HepG2 (cell line): ENCODE measurements around the gene ANKRD34C. TPM values are rescaled to one million over a fixed set of nuclear protein-coding genes. Genes with fewer than 3 reads are reported as not detected.

Experiments
- ATAC-seq: fragments of 200-7000 bp; cut with Tn5 transposase; 3 replicates; pipeline ENCODE4 v1.9.1; 2020; ENCODE audit warnings: mild to moderate bottlenecking, moderate library complexity
- BruUV-seq: library from RNA; stranded (reverse); fragments of 400-500 nt; replicated peaks from 2 replicates; lab custom pipeline; 2021; lab: Mats Ljungman, UMichigan
- CTCF ChIA-PET: fragments of 300-600 bp; formaldehyde crosslinking; extraction: SDS; loops from one replicate; lab custom pipeline; 2021; ENCODE audit warnings: low total read pairs, inconsistent platforms, low intra/inter-chr PET ratio; lab: Yijun Ruan, JAX
- POLR2A ChIA-PET: fragments of 350-600 bp; sonication (Branson Sonifier 250); formaldehyde crosslinking; loops from one replicate; lab custom pipeline; 2020; ENCODE audit warnings: antibody characterized with exemption, inconsistent platforms; lab: Yijun Ruan, JAX
- DNase-seq: peaks from one replicate; pipeline ENCODE4 v3.0.0-alpha.2; 2015; ENCODE audit warnings: low spot score
- FAIRE-seq: peaks from 3 replicates; lab custom pipeline; 2011; peaks lifted over from hg19 to GRCh38; lab: Jason Lieb, UNC
- H2AFZ ChIP-seq: one replicate; pipeline ENCODE4 v1.6.1; 2011; ENCODE audit warnings: low read length, inconsistent platforms
- H3K27ac ChIP-seq: fragments of 300-600 bp; 3 replicates; pipeline ENCODE4 v1.8.0; 2011; ENCODE audit warnings: mixed run types, mild to moderate bottlenecking, mixed read lengths, low read length, inconsistent platforms; ENCODE audit not compliant: insufficient read depth; ENCODE audit errors: extremely low read length
- H3K27me3 ChIP-seq, 2 experiments: fragments of 200-600 bp in 1 of 2; 2 replicates in 1 of 2; 3 replicates in 1 of 2; pipeline versions ENCODE4 v1.6.0 to v1.8.0; 2011; ENCODE audit warnings: low read length in 2 of 2, mild to moderate bottlenecking in 2 of 2, moderate library complexity in 2 of 2, inconsistent platforms in 1 of 2; ENCODE audit not compliant: insufficient read depth in 2 of 2, control insufficient read depth in 1 of 2
- H3K36me3 ChIP-seq, 2 experiments: fragments of 200-600 bp in 1 of 2; replicated peaks in 1 of 2; 2 replicates in 1 of 2; 3 replicates in 1 of 2; pipeline versions ENCODE4 v1.5.1 to v1.8.0; 2011; ENCODE audit warnings: low read length in 2 of 2, inconsistent platforms in 1 of 2; ENCODE audit not compliant: insufficient read depth in 2 of 2, control insufficient read depth in 1 of 2
- H3K4me1 ChIP-seq: 2 replicates; pipeline ENCODE4 v1.5.1; 2012; ENCODE audit warnings: low read length, inconsistent platforms; ENCODE audit not compliant: insufficient read depth
- H3K4me2 ChIP-seq: 2 replicates; pipeline ENCODE4 v1.6.0; 2011; ENCODE audit warnings: low read depth, low read length, inconsistent platforms
- H3K4me3 ChIP-seq, 3 experiments: fragments of 200-600 bp in 1 of 3; sonication (generic), shearing (Covaris generic) in 1 of 3; replicated peaks in 1 of 3; 2 replicates each; pipeline ENCODE4 v1.5.1; 2011 to 2016; ENCODE audit warnings: low read length in 3 of 3, inconsistent platforms in 2 of 3, low read depth in 2 of 3, mild to moderate bottlenecking in 2 of 3, control low read depth in 1 of 3, mixed read lengths in 1 of 3; ENCODE audit not compliant: insufficient read depth in 1 of 3
- H3K79me2 ChIP-seq: one replicate; pipeline ENCODE4 v1.6.1; 2011; ENCODE audit warnings: low read length, inconsistent platforms; ENCODE audit not compliant: insufficient read depth
- H3K9ac ChIP-seq: 2 replicates; pipeline ENCODE4 v1.6.0; 2011; ENCODE audit warnings: mild to moderate bottlenecking, low read depth, low read length, inconsistent platforms; ENCODE audit not compliant: insufficient read depth
- H3K9me3 ChIP-seq: 2 replicates; pipeline ENCODE4 v1.5.1; 2012; ENCODE audit warnings: mild to moderate bottlenecking, low read length
- H4K20me1 ChIP-seq: 2 replicates; pipeline ENCODE4 v1.6.0; 2011; ENCODE audit warnings: inconsistent platforms, mild to moderate bottlenecking, low read length, moderate library complexity; ENCODE audit not compliant: insufficient read depth
- ETS1 ChIP-seq: sonication (generic); formaldehyde crosslinking; IDR thresholded peaks from 2 replicates; pipeline ENCODE4 v1.4.0; 2020; ENCODE audit warnings: missing genetic modification reagents
- GATAD2A ChIP-seq: IDR thresholded peaks from 2 replicates; pipeline ENCODE4 v1.6.1; 2016
- HES4 ChIP-seq: sonication (generic); formaldehyde crosslinking; IDR thresholded peaks from 2 replicates; pipeline ENCODE4 v1.9.0; 2021; ENCODE audit warnings: mild to moderate bottlenecking, missing genetic modification reagents, borderline replicate concordance
- HOXA5 ChIP-seq: sonication (generic); formaldehyde crosslinking; IDR thresholded peaks from 2 replicates; pipeline ENCODE4 v1.4.0; 2020; ENCODE audit warnings: missing genetic modification reagents
- POGK ChIP-seq: sonication (generic); formaldehyde crosslinking; conservative IDR thresholded peaks from 2 replicates; pipeline ENCODE4 v1.8.0; 2022; ENCODE audit warnings: mild to moderate bottlenecking, moderate library complexity, missing genetic modification reagents
- TEAD2 ChIP-seq: sonication (generic); formaldehyde crosslinking; IDR thresholded peaks from 2 replicates; pipeline ENCODE4 v1.9.0; 2021; ENCODE audit warnings: missing genetic modification reagents
- YEATS4 ChIP-seq: sonication (generic); formaldehyde crosslinking; IDR thresholded peaks from 2 replicates; pipeline ENCODE4 v1.4.0; 2020; ENCODE audit warnings: missing genetic modification reagents, borderline replicate concordance
- ZFAT ChIP-seq: sonication (generic); formaldehyde crosslinking; conservative IDR thresholded peaks from 2 replicates; pipeline ENCODE4 v1.8.1; 2023; ENCODE audit warnings: missing genetic modification reagents, inconsistent platforms
- ZNF142 ChIP-seq: sonication (generic); formaldehyde crosslinking; IDR thresholded peaks from 2 replicates; pipeline ENCODE4 v1.4.0; 2020; ENCODE audit warnings: missing genetic modification reagents
- ZNF557 ChIP-seq: sonication (generic); formaldehyde crosslinking; IDR thresholded peaks from 2 replicates; pipeline ENCODE4 v1.4.0; 2020; ENCODE audit warnings: missing genetic modification reagents
- ZNF772 ChIP-seq: sonication (generic); formaldehyde crosslinking; IDR thresholded peaks from 2 replicates; pipeline ENCODE4 v1.5.0; 2020; ENCODE audit warnings: mild to moderate bottlenecking, missing genetic modification reagents
- WGBS: methylation state at CpG from one replicate; pipeline ENCODE4 v1.1.6; 2017; ENCODE audit warnings: low lambda C conversion rate; 5-methylcytosine and 5-hydroxymethylcytosine counted together
- in situ Hi-C: cut with HindIII; loops from 2 replicates; pipeline ENCODE4 v1.10.0; 2017; ENCODE audit warnings: low pct_unique_long_range_greater_than_20kb; ENCODE audit not compliant: extremely low pct_ligation_motif_present
- intact Hi-C: fragments of 100-400 bp; cut with micrococcal nuclease; formaldehyde crosslinking; loops from one replicate; pipeline ENCODE4 v1.10.0; 2022; ENCODE audit not compliant: unreplicated experiment
- polyA plus RNA-seq, 8 experiments: library from polyadenylated mRNA; depleted of rRNA in 3 of 8; stranded (reverse) in 7 of 8; unstranded in 1 of 8; fragments of >200 nt; fragmentation: Illumina TruSeq in 4 of 8; extraction: Trizol in 4 of 8; gene quantifications; 2 replicates each; pipeline versions ENCODE4 v1.2.1 to v1.2.3, GENCODE V29; 2011 to 2016; ENCODE audit warnings: low read depth in 4 of 8, missing spikeins in 1 of 8, mixed read lengths in 1 of 8; ENCODE audit not compliant: insufficient read depth in 1 of 8
- total RNA-seq, 5 experiments: library from RNA; depleted of rRNA; stranded (reverse); fragments of >200 nt; fragmentation: Illumina TruSeq; extraction: Trizol; gene quantifications; 2 replicates each; pipeline ENCODE4 v1.2.3, GENCODE V29; 2016; ENCODE audit warnings: low read depth in 1 of 5
- TF ChIP-seq, protein P1 (sequence below): IDR thresholded peaks from 2 replicates; pipeline ENCODE4 v1.6.1; 2016; ENCODE audit warnings: mild to moderate bottlenecking, missing biosample characterization, missing genetic modification reagents

ANKRD34C gene
- total and polyA plus RNA-seq, 2 of the 13 experiments (the other 11 are each of a cell fraction or from before 2014, with no cell fraction given), result not detected

DNA sequence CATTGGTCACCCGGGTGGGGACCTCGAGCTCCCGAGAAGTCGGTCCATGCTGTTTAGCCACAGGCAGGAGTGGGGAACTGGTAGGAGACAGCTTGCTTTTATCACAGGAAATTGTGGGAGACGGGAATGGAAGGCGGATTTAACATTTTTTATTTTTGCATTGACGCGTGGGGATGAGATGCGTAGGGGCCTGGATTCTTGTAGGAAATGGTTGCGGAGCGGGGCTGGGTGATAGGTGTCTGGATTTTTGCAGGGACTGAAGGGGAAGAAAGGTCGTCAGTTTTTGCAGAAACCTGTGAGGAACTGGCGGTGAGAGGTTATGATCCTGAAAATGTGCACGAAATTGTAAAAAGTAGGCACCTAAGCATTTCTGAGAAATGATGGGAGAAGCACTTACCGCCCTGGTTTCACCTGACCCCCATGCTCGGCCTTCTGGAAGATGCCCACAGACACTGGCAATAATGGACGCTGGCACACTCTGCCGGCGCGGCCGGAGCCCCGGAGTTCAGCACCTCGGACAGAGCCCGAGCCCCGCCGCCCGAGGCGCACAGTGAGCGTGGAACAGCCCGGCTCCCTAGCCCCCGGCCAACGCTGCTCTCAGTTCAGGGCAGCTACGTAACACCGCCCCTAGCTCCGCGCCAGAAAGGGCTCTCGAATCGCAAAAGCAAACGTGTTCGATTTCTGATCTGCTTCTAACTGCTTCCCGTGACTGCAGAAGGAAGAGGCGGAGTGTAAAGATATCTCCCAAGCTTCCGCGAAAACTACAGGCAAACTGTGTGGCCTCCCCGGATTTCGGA, 928 bp downstream of the ANKRD34C start:
- no peak for FAIRE-seq
- in situ Hi-C loops, result no loop called here
- no peak overlapping the region for H2AFZ ChIP-seq
- no peaks in the 10 kb centered on the region for H4K20me1 ChIP-seq
- no peak overlapping the region for H3K9ac ChIP-seq
- no peak for DNase-seq
- CTCF ChIA-PET, result no interaction called here
- no TSS peak for BruUV-seq
- peak; percentile 93 for ATAC-seq
- H3K27me3 ChIP-seq, result peaks cover 1 to 14% of the 10 kb centered on the region in 2 experiments
- 33% methylated on average over 26 of the region's 46 CpGs for WGBS
- no peaks in the 10 kb centered on the region for H3K4me1 ChIP-seq
- H3K4me2 ChIP-seq, result no peak overlapping the region
- no peak overlapping the region for H3K4me3 ChIP-seq
- no peaks in the 10 kb centered on the region for H3K79me2 ChIP-seq
- no peak overlapping the region for H3K27ac ChIP-seq
- intact Hi-C loops, result no loop called here
- no peaks in the 10 kb centered on the region for H3K36me3 ChIP-seq
- no peaks in the 10 kb centered on the region for H3K9me3 ChIP-seq
- POLR2A ChIA-PET, result no interaction called here
- TF ChIP-seq ZFAT, result 0 out of 2 replicates have a peak, but pooled peaks have one; percentile 35
- TF ChIP-seq YEATS4 (CRISPR knock-in tag), result no peak
- peak; percentile 95 for TF ChIP-seq HOXA5 (CRISPR knock-in tag)
- TF ChIP-seq ZNF142 (CRISPR knock-in tag), result peak; percentile 69; the same call in 1 of the 2 replicates
- TF ChIP-seq ZNF557 (CRISPR knock-in tag), result peak; percentile 65; the same call in 1 of the 2 replicates
- peak; percentile 78 for TF ChIP-seq HES4 (CRISPR knock-in tag)
- TF ChIP-seq TEAD2 (CRISPR knock-in tag), result no peak
- no peak for TF ChIP-seq GATAD2A (CRISPR knock-in tag)
- TF ChIP-seq, protein P1, sequence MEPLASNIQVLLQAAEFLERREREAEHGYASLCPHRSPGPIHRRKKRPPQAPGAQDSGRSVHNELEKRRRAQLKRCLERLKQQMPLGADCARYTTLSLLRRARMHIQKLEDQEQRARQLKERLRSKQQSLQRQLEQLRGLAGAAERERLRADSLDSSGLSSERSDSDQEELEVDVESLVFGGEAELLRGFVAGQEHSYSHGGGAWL (CRISPR knock-in tag), result peak; percentile 85; the same call in 1 of the 2 replicates
- 0 out of 2 replicates have a peak, but pooled peaks have one; percentile 26 for TF ChIP-seq POGK
- TF ChIP-seq ZNF772, result 0 out of 2 replicates have a peak, but pooled peaks have one; percentile 37
- TF ChIP-seq ETS1, result peak; percentile 72; the same call in 1 of the 2 replicates
